Measurements from ENCODE around the gene TMEM178B. TPM values are rescaled to one million over a fixed set of nuclear protein-coding genes. Genes with fewer than 3 reads are reported as not detected.

Gene TMEM178B
- total RNA-seq, 4 donors from 2014 or later: 7.7 to 49.9 (median 25.9) TPM

DNA sequence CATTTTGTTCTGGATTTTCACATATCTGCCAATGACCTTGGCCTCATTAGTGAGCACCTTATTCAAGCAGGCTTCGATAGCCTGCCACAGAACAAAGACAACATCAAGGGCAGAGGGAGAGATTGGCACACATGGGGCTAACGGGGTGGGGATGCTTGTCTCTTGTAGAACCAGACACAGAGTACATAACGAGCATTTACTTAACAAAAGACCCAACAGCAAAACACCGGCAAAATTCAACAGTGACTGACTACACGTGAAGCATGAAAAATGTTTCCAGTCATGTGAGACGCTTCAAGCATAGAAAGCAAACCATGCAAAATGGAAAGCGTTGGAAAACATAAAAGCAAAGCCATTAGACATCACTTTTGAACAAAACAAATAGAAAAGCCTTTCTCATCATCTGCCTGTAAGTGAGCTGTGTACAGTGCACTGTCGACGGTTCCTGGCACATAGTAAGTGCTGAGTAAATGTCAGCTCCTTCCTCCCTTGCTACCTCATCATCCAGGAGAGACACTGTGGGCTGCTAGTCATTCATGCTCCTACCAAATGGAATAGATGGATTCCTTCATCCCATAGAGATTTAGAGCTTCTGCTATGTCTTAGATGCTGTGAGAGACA, 342.9 kb downstream of the TMEM178B start:
- 62 to 65% methylated on average over 9 of the region's 9 CpGs for WGBS, 2 donors
- Histone ChIP-seq H3K4me1 (peaks cover 0 to 6% of the 10 kb centered on the region in 2 donors), H3K4me3 (replicated peaks in 1 of 3) (no peak overlapping the region), H3K27ac (no peak overlapping the region), H3K9me3 (no peaks in the 10 kb centered on the region), H3K27me3 (no peaks in the 10 kb centered on the region), H3K36me3 (no peaks in the 10 kb centered on the region)
- peak in 1 of 2 donors; percentile 3 for DNase-seq
- TF ChIP-seq, protein P1, sequence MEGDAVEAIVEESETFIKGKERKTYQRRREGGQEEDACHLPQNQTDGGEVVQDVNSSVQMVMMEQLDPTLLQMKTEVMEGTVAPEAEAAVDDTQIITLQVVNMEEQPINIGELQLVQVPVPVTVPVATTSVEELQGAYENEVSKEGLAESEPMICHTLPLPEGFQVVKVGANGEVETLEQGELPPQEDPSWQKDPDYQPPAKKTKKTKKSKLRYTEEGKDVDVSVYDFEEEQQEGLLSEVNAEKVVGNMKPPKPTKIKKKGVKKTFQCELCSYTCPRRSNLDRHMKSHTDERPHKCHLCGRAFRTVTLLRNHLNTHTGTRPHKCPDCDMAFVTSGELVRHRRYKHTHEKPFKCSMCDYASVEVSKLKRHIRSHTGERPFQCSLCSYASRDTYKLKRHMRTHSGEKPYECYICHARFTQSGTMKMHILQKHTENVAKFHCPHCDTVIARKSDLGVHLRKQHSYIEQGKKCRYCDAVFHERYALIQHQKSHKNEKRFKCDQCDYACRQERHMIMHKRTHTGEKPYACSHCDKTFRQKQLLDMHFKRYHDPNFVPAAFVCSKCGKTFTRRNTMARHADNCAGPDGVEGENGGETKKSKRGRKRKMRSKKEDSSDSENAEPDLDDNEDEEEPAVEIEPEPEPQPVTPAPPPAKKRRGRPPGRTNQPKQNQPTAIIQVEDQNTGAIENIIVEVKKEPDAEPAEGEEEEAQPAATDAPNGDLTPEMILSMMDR (IDR thresholded peaks at IDR 0.05): no peak
- no peak for TF ChIP-seq POLR2A (IDR thresholded peaks at IDR 0.05)
- intact Hi-C loops (cut with DNase I): no loop called here

DNA sequence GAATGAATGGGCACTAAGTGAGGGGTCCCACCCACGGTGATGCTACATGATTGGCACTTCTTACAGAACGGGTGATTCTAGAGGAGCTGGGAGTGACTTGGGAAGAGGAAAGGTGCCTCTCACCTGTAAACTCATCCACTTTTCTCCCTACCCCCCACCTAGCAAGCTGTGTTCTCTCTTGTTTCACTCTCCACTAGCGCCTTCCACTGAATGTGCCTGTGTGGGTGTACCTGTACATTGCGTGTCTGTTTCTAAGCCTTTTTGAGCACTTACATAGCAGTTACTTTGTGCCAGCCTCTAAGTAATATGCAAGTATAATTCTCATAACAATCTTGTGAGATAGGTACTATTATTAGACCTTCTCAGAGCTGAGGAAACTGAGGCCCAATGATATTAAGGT, 343.6 kb downstream of the TMEM178B start:
- intact Hi-C loops (cut with DNase I): no loop called here
- no peak for DNase-seq
- peaks cover 0 to 6% of the 10 kb centered on the region in 2 donors for H3K4me1 ChIP-seq
- WGBS, 2 donors: 92 to 93% methylated on average over 4 of the region's 4 CpGs
- no peak overlapping the region for H3K27ac ChIP-seq
- no peaks in the 10 kb centered on the region for H3K36me3 ChIP-seq
- no peak for TF ChIP-seq POLR2A (IDR thresholded peaks at IDR 0.05)
- TF ChIP-seq, protein P1 (IDR thresholded peaks at IDR 0.05): no peak
- no peak overlapping the region for H3K4me3 ChIP-seq (replicated peaks in 1 of 3)
- H3K9me3 ChIP-seq: no peaks in the 10 kb centered on the region
- H3K27me3 ChIP-seq: no peaks in the 10 kb centered on the region

DNA sequence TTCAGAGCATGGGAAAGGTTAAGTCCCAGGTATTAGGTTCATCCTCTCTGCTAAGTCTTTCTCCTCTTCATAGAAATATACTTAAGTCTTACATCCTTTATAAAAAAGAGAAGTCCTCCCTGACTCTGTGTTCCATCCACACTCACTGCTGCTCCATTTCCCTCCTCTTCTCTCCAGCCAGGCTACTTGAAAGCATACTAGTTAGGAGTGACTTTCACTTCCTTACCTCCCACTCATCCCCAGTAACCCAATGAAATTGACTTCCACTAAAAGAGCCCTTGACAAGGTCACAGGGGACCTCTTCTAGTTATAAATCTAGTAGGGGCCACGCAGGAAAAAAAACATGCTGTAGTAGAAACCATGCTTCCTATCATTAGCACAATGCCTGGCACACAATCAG, 344.2 kb downstream of the TMEM178B start:
- Histone ChIP-seq H3K4me1 (peaks cover 0 to 6% of the 10 kb centered on the region in 2 donors), H3K36me3 (no peaks in the 10 kb centered on the region), H3K27ac (no peak overlapping the region), H3K4me3 (replicated peaks in 1 of 3) (no peak overlapping the region), H3K27me3 (no peaks in the 10 kb centered on the region), H3K9me3 (no peaks in the 10 kb centered on the region)
- TF ChIP-seq, protein P1 (IDR thresholded peaks at IDR 0.05): no peak
- no peak for TF ChIP-seq POLR2A (IDR thresholded peaks at IDR 0.05)
- intact Hi-C loops (cut with DNase I): no loop called here
- 59 to 75% methylated on average over 1 of the region's 1 CpG for WGBS, 2 donors
- no peak for DNase-seq

DNA sequence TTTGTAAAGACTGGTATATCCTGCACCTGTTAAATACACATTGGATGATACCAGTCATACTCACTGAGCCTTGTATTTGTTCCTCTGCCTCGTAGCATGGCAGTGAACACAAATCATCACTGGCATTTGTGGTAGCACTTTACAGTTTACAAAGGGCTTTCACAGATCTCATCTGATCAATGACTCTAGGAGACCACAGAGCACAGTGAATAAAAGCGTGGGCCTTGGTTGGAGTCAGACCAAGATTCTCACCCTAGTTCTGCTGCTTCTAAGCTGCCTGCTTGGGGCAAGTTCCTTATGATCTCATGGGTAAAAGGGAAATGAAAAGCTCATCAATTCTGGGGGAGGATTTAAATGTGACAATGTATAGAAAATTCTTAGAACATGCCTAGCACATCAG, 347.4 kb downstream of the TMEM178B start:
- no peak for DNase-seq
- Histone ChIP-seq H3K4me1 (peaks cover 0 to 5% of the 10 kb centered on the region in 2 donors), H3K9me3 (no peaks in the 10 kb centered on the region), H3K27me3 (no peaks in the 10 kb centered on the region), H3K4me3 (replicated peaks in 1 of 3) (no peak overlapping the region), H3K36me3 (no peaks in the 10 kb centered on the region), H3K27ac (no peak overlapping the region)
- intact Hi-C loops (cut with DNase I): no loop called here
- WGBS, 2 donors: 86 to 92% methylated on average over 2 of the region's 2 CpGs
- TF ChIP-seq POLR2A (IDR thresholded peaks at IDR 0.05): no peak
- TF ChIP-seq, protein P1 (IDR thresholded peaks at IDR 0.05): no peak

DNA sequence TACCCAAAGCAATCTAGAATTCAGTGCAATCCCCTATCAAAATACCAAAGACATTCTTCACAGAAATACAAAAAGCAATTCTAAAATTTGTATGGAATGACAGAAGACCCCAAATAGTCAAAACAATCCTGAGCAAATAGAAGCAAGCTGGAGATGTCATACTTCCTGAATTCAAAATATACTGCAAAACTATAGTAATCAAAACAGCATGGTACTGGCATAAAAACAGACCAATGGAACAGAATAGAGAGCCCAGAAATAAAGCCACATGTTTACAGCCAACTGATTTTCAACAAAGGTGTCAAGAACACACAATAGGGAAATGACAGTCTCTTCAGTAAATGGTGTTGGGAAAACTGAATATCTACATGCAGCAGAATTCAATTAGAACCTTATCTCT, 353.3 kb downstream of the TMEM178B start:
- peaks cover 0 to 7% of the 10 kb centered on the region in 2 donors for H3K4me1 ChIP-seq
- H3K4me3 ChIP-seq (replicated peaks in 1 of 3): no peak overlapping the region
- no peaks in the 10 kb centered on the region for H3K36me3 ChIP-seq
- TF ChIP-seq, protein P1 (IDR thresholded peaks at IDR 0.05): no peak
- no peak for TF ChIP-seq POLR2A (IDR thresholded peaks at IDR 0.05)
- DNase-seq: no peak
- no peaks in the 10 kb centered on the region for H3K9me3 ChIP-seq
- intact Hi-C loops (cut with DNase I): no loop called here
- no peaks in the 10 kb centered on the region for H3K27me3 ChIP-seq
- H3K27ac ChIP-seq: no peak overlapping the region

All from thyroid gland (tissue), 4 donors.